Left lung (tissue), 10 donors: ENCODE data around the gene HHAT. TPM values are rescaled to one million over a fixed set of nuclear protein-coding genes. Genes with fewer than 3 reads are reported as not detected.

Experiments
- ATAC-seq: fragments of 200-7000 bp; cut with Tn5 transposase; one replicate; pipeline ENCODE4 v1.9.1; 2020; ENCODE audit warnings: moderate library complexity
- DNase-seq, 4 donors: peaks; one replicate each; pipeline ENCODE4 v3.0.0-alpha.2; 2013 to 2020
- H3K27ac ChIP-seq, 2 donors: fragments of 200-600 bp; sonication (generic) in 1 of 2; one replicate each; pipeline versions ENCODE4 v1.5.0 to v1.8.0; 2020 to 2021
- H3K27me3 ChIP-seq, 2 donors: fragments of 200-600 bp; sonication (generic) in 1 of 2; one replicate each; pipeline versions ENCODE4 v1.5.0 to v1.8.0; 2020 to 2021
- H3K36me3 ChIP-seq, 2 donors: fragments of 200-600 bp; sonication (generic) in 1 of 2; one replicate each; pipeline versions ENCODE4 v1.5.0 to v1.8.0; 2020 to 2021
- H3K4me1 ChIP-seq, 2 donors: fragments of 200-600 bp; one replicate each; pipeline ENCODE4 v1.8.0; 2021
- H3K4me3 ChIP-seq, 2 donors: fragments of 200-600 bp; sonication (generic) in 1 of 2; one replicate each; pipeline versions ENCODE4 v1.5.0 to v1.8.0; 2020 to 2021; ENCODE audit warnings: mild to moderate bottlenecking in 1 of 2
- H3K9me3 ChIP-seq, 2 donors: fragments of 200-600 bp; sonication (generic) in 1 of 2; one replicate each; pipeline versions ENCODE4 v1.5.0 to v1.8.0; 2020 to 2021
- CTCF ChIP-seq, 2 donors: fragments of 200-600 bp; sonication (generic) in 1 of 2; IDR thresholded peaks; one replicate each; pipeline versions ENCODE4 v1.5.0 to v1.8.0; 2021; ENCODE audit warnings: antibody characterized with exemption in 2 of 2
- intact Hi-C, 2 donors: fragments of 100-400 bp; cut with DNase I; formaldehyde crosslinking; loops; one replicate each; pipeline versions ENCODE4 v1.11.2 to v1.14.2; 2022
- polyA plus RNA-seq, 6 donors: library from polyadenylated mRNA; unstranded; fragments of 120-200 nt; gene quantifications; one replicate each; pipeline ENCODE4 v1.2.1, GENCODE V29; 2013; ENCODE audit not compliant: insufficient read length in 6 of 6
- total RNA-seq, 2 donors: library from RNA; stranded (reverse); fragmentation: NEBNext Ultra II Directional; extraction: Animal tissue kit (Norgen Biotek cat#: 25700); gene quantifications; one replicate each; pipeline ENCODE4 v1.2.1, GENCODE V29; 2021
- donor health status: DM: no; HTN: yes; CAD: no.
- donor health status: DM: no; HTN: no; CAD: no.

HHAT gene
- total and polyA plus RNA-seq, 8 donors = 3.4 to 12.3 (median 10.8) TPM

DNA sequence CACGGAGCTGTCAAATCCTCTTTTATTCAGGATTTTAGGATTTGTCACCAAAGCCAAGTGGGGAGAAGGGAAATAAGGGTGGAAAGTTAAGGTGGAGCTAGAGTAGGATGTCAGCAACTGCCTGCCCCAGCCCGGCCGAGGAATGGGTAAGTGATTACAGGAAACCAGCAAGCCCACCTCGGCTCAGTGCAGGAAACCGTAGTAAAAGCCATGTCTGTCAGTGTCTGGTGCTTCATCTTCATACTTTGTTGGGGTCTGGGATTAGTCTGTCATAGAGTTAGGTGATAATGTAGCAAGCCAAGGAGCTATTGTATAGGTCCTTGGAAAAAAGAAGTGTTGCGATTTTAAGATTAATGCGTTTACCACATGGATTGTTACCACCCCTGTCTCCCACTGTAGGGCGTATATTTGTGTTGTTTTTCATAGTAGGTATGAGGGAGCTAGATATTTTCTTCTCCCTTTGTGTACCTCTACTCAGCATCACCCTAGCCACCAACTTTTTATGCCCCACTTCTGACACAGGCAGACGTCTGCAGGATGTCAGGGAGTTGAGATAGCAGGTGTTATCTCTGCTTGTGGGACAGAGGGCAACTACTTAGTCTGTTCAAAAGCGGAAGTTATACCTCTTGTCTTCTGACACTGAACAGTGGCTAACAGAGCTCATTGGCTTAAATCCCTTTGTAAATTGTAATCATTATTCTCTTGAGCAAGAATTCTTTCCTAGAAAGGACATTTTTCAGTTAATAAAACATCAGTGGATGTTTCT, 253.7 kb downstream of the HHAT start:
- TF ChIP-seq CTCF (IDR thresholded peaks at IDR 0.05) = no peak
- H3K9me3 ChIP-seq = no peaks in the 10 kb centered on the region
- H3K36me3 ChIP-seq = no peaks in the 10 kb centered on the region
- no peak overlapping the region for H3K4me3 ChIP-seq
- no peaks in the 10 kb centered on the region for H3K27me3 ChIP-seq
- no peak overlapping the region for H3K27ac ChIP-seq
- DNase-seq (no peak), ATAC-seq (no peak)
- peaks cover 0 to 5% of the 10 kb centered on the region in 2 donors for H3K4me1 ChIP-seq
- intact Hi-C loops = loop anchor here in 1 of 2 donors (5.0 kb wide), 1 partner anchor 550 kb away; the partner anchor contains the start of gene KCNH1

- TF ChIP-seq CTCF (IDR thresholded peaks at IDR 0.05) = peak; percentile 43 to 59
- no peaks in the 10 kb centered on the region for H3K36me3 ChIP-seq
- no peak overlapping the region for H3K27ac ChIP-seq
- no peaks in the 10 kb centered on the region for H3K9me3 ChIP-seq
- DNase-seq (peak in 3 of 4 donors; percentile 55 to 69 (median 68)), ATAC-seq (peak; percentile 90)
- H3K27me3 ChIP-seq = no peaks in the 10 kb centered on the region
- intact Hi-C loops = loop anchor here in 1 of 2 donors (5.0 kb wide), 1 partner anchor 548 kb away; the partner anchor contains the start of gene KCNH1
- peaks cover 0 to 5% of the 10 kb centered on the region in 2 donors for H3K4me1 ChIP-seq
- no peak overlapping the region for H3K4me3 ChIP-seq
Observed at GRCh38 chr1:210584439-210585113, 255.9 kb downstream of the HHAT start.

DNA sequence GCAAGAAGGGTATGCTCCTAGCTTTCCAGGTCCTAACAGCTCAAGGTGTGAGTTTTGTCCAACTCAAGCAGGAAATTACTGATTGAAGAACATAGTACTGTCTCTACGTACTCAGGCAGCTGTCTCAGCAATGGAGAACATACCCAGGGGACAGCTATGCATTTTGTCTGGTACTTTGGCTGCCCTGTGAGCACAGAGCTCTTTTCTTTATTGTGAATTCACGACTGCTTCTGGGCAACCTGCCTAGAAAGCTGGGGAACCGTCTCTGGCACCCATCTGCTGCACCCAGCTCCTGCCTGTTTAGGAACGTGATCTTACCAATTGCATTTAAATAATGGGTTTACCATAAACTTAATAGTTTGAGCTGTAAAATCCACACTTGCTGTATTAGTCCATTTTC, 258.1 kb downstream of the HHAT start:
- no peaks in the 10 kb centered on the region for H3K27me3 ChIP-seq
- H3K9me3 ChIP-seq = peaks cover 0 to 3% of the 10 kb centered on the region in 2 donors
- ATAC-seq (no peak), DNase-seq (no peak)
- H3K4me1 ChIP-seq = peaks cover 0 to 5% of the 10 kb centered on the region in 2 donors
- H3K36me3 ChIP-seq = no peaks in the 10 kb centered on the region
- no peak for TF ChIP-seq CTCF (IDR thresholded peaks at IDR 0.05)
- H3K4me3 ChIP-seq = no peak overlapping the region
- H3K27ac ChIP-seq = no peak overlapping the region
- intact Hi-C loops = no loop called here

- peak; percentile 77 for ATAC-seq
- intact Hi-C loops = no loop called here
- peaks cover 0 to 3% of the 10 kb centered on the region in 2 donors for H3K9me3 ChIP-seq
- H3K4me3 ChIP-seq = no peak overlapping the region
- H3K27me3 ChIP-seq = no peaks in the 10 kb centered on the region
- peaks cover 0 to 5% of the 10 kb centered on the region in 2 donors for H3K4me1 ChIP-seq
- no peaks in the 10 kb centered on the region for H3K36me3 ChIP-seq
- no peak for TF ChIP-seq CTCF (IDR thresholded peaks at IDR 0.05)
- peak in 1 of 4 donors; percentile 50 for DNase-seq
- no peak overlapping the region for H3K27ac ChIP-seq
Observed at GRCh38 chr1:210587566-210587965, 258.9 kb downstream of the HHAT start.

DNA sequence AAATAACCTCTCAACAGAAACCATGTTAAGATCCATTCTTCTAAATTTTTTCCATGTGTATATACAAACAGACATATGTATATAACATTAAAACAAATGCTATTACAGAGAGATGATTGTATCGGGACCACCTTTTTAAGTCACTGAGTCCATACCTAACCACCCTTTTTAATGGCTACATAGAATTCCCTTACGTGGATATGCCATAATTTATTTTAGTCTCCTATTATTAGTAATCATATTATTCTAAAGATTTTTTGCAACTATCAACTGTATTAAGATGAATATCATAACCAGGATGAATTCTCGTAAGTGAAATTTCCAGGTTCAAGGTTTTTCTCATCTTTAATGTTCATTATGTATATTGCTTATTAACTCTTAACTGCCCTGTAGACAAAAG, 259.7 kb downstream of the HHAT start:
- no peak for ATAC-seq

More for the DNA sequence above, 259.7 kb downstream of the HHAT start:
- TF ChIP-seq CTCF (IDR thresholded peaks at IDR 0.05) = no peak
- Histone ChIP-seq H3K36me3 (no peaks in the 10 kb centered on the region), H3K4me1 (peaks cover 0 to 5% of the 10 kb centered on the region in 2 donors), H3K27ac (no peak overlapping the region), H3K9me3 (peaks cover 0 to 3% of the 10 kb centered on the region in 2 donors), H3K27me3 (no peaks in the 10 kb centered on the region), H3K4me3 (no peak overlapping the region)
- DNase-seq = no peak
- intact Hi-C loops = no loop called here
